K562 (cell line): Measurements from ENCODE around the gene MEGF11. TPM values are rescaled to one million over a fixed set of nuclear protein-coding genes. Genes with fewer than 3 reads are reported as not detected.

Source experiments
- ATAC-seq: fragments of 200-7000 bp; cut with Tn5 transposase; 3 replicates; pipeline ENCODE4 v1.9.1; 2020; ENCODE audit warnings: moderate library complexity
- BruUV-seq: library from RNA; stranded (reverse); fragments of 400-500 nt; replicated peaks from 2 replicates; lab custom pipeline; 2021; lab: Mats Ljungman, UMichigan
- CTCF ChIA-PET: fragments of 300-600 bp; formaldehyde crosslinking; extraction: SDS; loops from one replicate; lab custom pipeline; 2021; ENCODE audit warnings: low intra/inter-chr PET ratio; lab: Yijun Ruan, JAX
- POLR2A ChIA-PET: fragments of 300-600, 350-650 bp; sonication (Branson Sonifier 250); formaldehyde crosslinking; extraction: SDS; loops from one replicate; lab custom pipeline; 2021; ENCODE audit warnings: antibody characterized with exemption, inconsistent platforms; lab: Yijun Ruan, JAX
- DNase-seq, 4 experiments: peaks; one replicate each; pipeline versions ENCODE4 v3.0.0 to v3.0.0-alpha.2; 2011 to 2018; ENCODE audit warnings: low spot score in 3 of 4, mixed read lengths in 3 of 4; ENCODE audit errors: extremely low read depth in 1 of 4
- FAIRE-seq: peaks from 2 replicates; lab custom pipeline; 2011; peaks lifted over from hg19 to GRCh38; lab: Jason Lieb, UNC
- H2AFZ ChIP-seq: 2 replicates; pipeline ENCODE4 v1.6.0; 2011; ENCODE audit warnings: low read depth, low read length, control low read depth, inconsistent platforms
- H3K27ac ChIP-seq: fragments of 200-600 bp; 3 replicates; pipeline ENCODE4 v1.8.0; 2011; ENCODE audit warnings: low read depth, mild to moderate bottlenecking, control low read depth, inconsistent platforms, low read length, moderate library complexity, mixed read lengths; ENCODE audit errors: extremely low read depth
- H3K27me3 ChIP-seq, 2 experiments: fragments of 300-600 bp in 1 of 2; 2 replicates in 1 of 2; 3 replicates in 1 of 2; pipeline versions ENCODE4 v1.6.0 to v1.8.0; 2011; ENCODE audit warnings: inconsistent platforms in 2 of 2, low read length in 2 of 2, mild to moderate bottlenecking in 1 of 2, mixed read lengths in 1 of 2, moderate library complexity in 1 of 2; ENCODE audit not compliant: control insufficient read depth in 2 of 2, insufficient read depth in 2 of 2
- H3K36me3 ChIP-seq: fragments of 300-600 bp; 3 replicates; pipeline ENCODE4 v1.8.0; 2011; ENCODE audit warnings: mild to moderate bottlenecking, low read length, inconsistent platforms; ENCODE audit not compliant: control insufficient read depth, insufficient read depth
- H3K4me1 ChIP-seq, 2 experiments: fragments of 200-600 bp in 1 of 2; replicated peaks in 1 of 2; 2 replicates in 1 of 2; 3 replicates in 1 of 2; pipeline versions ENCODE4 v1.5.1 to v1.8.0; 2011; ENCODE audit warnings: inconsistent platforms in 2 of 2, low read length in 2 of 2, mild to moderate bottlenecking in 1 of 2, mixed read lengths in 1 of 2, moderate library complexity in 1 of 2; ENCODE audit not compliant: control insufficient read depth in 2 of 2, insufficient read depth in 2 of 2
- H3K4me2 ChIP-seq: 2 replicates; pipeline ENCODE4 v1.6.1; 2011; ENCODE audit warnings: low read length, control low read depth, inconsistent platforms, mixed read lengths; ENCODE audit not compliant: insufficient read depth
- H3K4me3 ChIP-seq: fragments of 200-600 bp; sonication (generic), shearing (Covaris generic); 2 replicates; pipeline ENCODE4 v1.5.1; 2016; ENCODE audit warnings: control low read depth, inconsistent platforms
- H3K79me2 ChIP-seq: fragments of 200-600 bp; 3 replicates; pipeline ENCODE4 v1.8.0; 2011; ENCODE audit warnings: low read length, inconsistent platforms; ENCODE audit not compliant: control insufficient read depth, insufficient read depth
- H3K9ac ChIP-seq, 2 experiments: 2 replicates each; pipeline versions ENCODE4 v1.6.0 to v1.6.1; 2011; ENCODE audit warnings: low read depth in 2 of 2, low read length in 2 of 2, control low read depth in 1 of 2, inconsistent platforms in 1 of 2, mild to moderate bottlenecking in 1 of 2, mixed read lengths in 1 of 2; ENCODE audit not compliant: insufficient read depth in 1 of 2
- H3K9me1 ChIP-seq: one replicate; pipeline ENCODE4 v1.6.0; 2011; ENCODE audit warnings: inconsistent platforms, mild to moderate bottlenecking, low read length, moderate library complexity; ENCODE audit not compliant: control insufficient read depth, insufficient read depth
- H3K9me3 ChIP-seq: replicated peaks from 2 replicates; pipeline ENCODE4 v1.5.1; 2011; ENCODE audit warnings: low read depth, low read length, inconsistent platforms; ENCODE audit not compliant: control insufficient read depth, insufficient read depth
- H4K20me1 ChIP-seq: replicated peaks from 2 replicates; pipeline ENCODE4 v1.6.1; 2011; ENCODE audit warnings: low read length, inconsistent platforms, mixed read lengths; ENCODE audit not compliant: control insufficient read depth, insufficient read depth
- MCM2 ChIP-seq: fragments of 450-650 bp; IDR thresholded peaks from 2 replicates; pipeline ENCODE4 v1.6.1; 2017; ENCODE audit warnings: low read depth, mild to moderate bottlenecking
- MED1 ChIP-seq: sonication (generic); formaldehyde crosslinking; IDR thresholded peaks from 2 replicates; pipeline ENCODE4 v1.8.1; 2023; ENCODE audit warnings: missing genetic modification reagents, borderline replicate concordance
- TAF9B ChIP-seq: fragments of 450-650 bp; IDR thresholded peaks from 2 replicates; pipeline ENCODE4 v1.6.1; 2018; ENCODE audit warnings: mild to moderate bottlenecking; ENCODE audit not compliant: partially characterized antibody
- ZFP91 ChIP-seq: sonication (generic); formaldehyde crosslinking; IDR thresholded peaks from 2 replicates; pipeline ENCODE4 v1.8.0; 2022; ENCODE audit warnings: mild to moderate bottlenecking, missing genetic modification reagents
- ZNF121 ChIP-seq: sonication (generic); formaldehyde crosslinking; conservative IDR thresholded peaks from 2 replicates; pipeline ENCODE4 v1.8.0; 2022; ENCODE audit warnings: missing genetic modification reagents
- ZNF668 ChIP-seq: fragments of 250-450 bp; sonication (Bioruptor Pico); IDR thresholded peaks from 2 replicates; pipeline ENCODE4 v1.8.0; 2022; ENCODE audit warnings: mild to moderate bottlenecking, inconsistent platforms
- ZSCAN29 ChIP-seq: fragments of 450-650 bp; IDR thresholded peaks from 2 replicates; pipeline ENCODE4 v1.6.1; 2017
- WGBS: fragments of 100-300 bp; shearing (Covaris generic); methylation state at CpG from one replicate; pipeline ENCODE4 v1.1.6; 2016; ENCODE audit warnings: low coverage, mixed read lengths; ENCODE audit not compliant: insufficient coverage; ENCODE audit errors: missing lambda C conversion rate; 5-methylcytosine and 5-hydroxymethylcytosine counted together
- in situ Hi-C: fragments of 300-500 bp; cut with MboI; formaldehyde crosslinking; loops from 4 replicates; pipeline ENCODE4 v1.15.0; 2018; ENCODE audit warnings: inconsistent platforms, mixed read lengths
- intact Hi-C: fragments of 100-400 bp; cut with micrococcal nuclease; formaldehyde crosslinking; loops from 2 replicates; pipeline ENCODE4 v1.14.2; 2022
- polyA plus RNA-seq, 8 experiments: library from polyadenylated mRNA; depleted of rRNA in 4 of 8; stranded (reverse) in 5 of 8; unstranded in 3 of 8; fragments of >200 nt; fragmentation: Nextera tagmentation in 2 of 8; fragmentation: Illumina TruSeq in 1 of 8; extraction: Ambion mirVana in 2 of 8; extraction: Trizol in 1 of 8; gene quantifications; 2 replicates each; pipeline versions ENCODE4 v1.2.1 to v1.2.3, GENCODE V29; 2011 to 2014; ENCODE audit warnings: inconsistent platforms in 1 of 8, missing spikeins in 1 of 8
- total RNA-seq, 7 experiments: library from RNA; depleted of rRNA in 6 of 7; stranded (reverse); fragments of >200 nt in 6 of 7; fragmentation: Illumina TruSeq in 2 of 7; extraction: Trizol in 2 of 7; gene quantifications; 2 replicates each; pipeline versions ENCODE4 v1.2.1 to v1.2.3, GENCODE V29; 2011 to 2021; ENCODE audit warnings: low replicate concordance in 1 of 7
- TF ChIP-seq, protein P1 (sequence below), 3 experiments: IDR thresholded peaks in 2 of 3; conservative IDR thresholded peaks in 1 of 3; 2 replicates each; pipeline ENCODE4 v1.5.1; 2011 to 2012; ENCODE audit warnings: low read length in 3 of 3, mild to moderate bottlenecking in 3 of 3, control low read depth in 2 of 3, improper control_type of control experiment in 1 of 3, inconsistent platforms in 1 of 3, low read depth in 1 of 3, mixed read lengths in 1 of 3, moderate library complexity in 1 of 3; ENCODE audit not compliant: insufficient read depth in 2 of 3

The MEGF11 gene
- total and polyA plus RNA-seq, 9 of the 15 experiments (the other 6 are each of a cell fraction or from before 2014, with no cell fraction given): 0.06 to 0.23 (median 0.20) TPM; not detected in 6

DNA sequence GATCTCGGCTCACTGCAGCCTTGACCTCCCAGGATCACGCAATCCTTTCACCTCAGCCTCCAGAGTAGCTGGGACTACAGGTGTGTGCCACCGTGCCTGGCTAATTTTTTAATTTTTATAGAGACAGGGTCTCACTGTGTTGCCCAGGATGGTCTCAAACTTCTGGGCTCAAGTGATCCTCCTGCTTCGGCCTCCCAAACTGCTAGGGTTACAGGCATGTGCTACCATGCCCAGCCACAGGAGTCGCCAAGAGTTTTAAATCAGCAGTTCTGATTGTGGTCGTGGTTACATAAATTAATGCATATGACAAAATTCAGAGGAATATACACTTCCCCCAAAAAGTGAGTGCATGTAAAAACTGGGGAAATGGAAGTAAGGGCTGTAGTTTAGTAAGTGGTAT is 32.9 kb downstream of the MEGF11 start:
- no TSS peak for BruUV-seq
- Histone ChIP-seq H4K20me1 (no peaks in the 10 kb centered on the region), H3K27ac (no peak overlapping the region), H3K9ac (no peak overlapping the region), H3K79me2 (no peaks in the 10 kb centered on the region), H3K36me3 (no peaks in the 10 kb centered on the region), H3K4me2 (no peak overlapping the region), H3K9me1 (no peaks in the 10 kb centered on the region), H3K9me3 (no peaks in the 10 kb centered on the region), H2AFZ (no peak overlapping the region), H3K27me3 (peaks cover 5 to 41% of the 10 kb centered on the region in 2 experiments; a peak in 3 of 5 replicates), H3K4me3 (no peak overlapping the region), H3K4me1 (peaks cover 0 to 4% of the 10 kb centered on the region in 2 experiments; a peak in 1 of 5 replicates)
- ATAC-seq: peak; percentile 71
- intact Hi-C loops: no loop called here
- in situ Hi-C loops: no loop called here
- POLR2A ChIA-PET: no interaction called here
- CTCF ChIA-PET: interaction anchor here (0.6 kb wide), 1 partner anchor 899 kb away, joined by 3 read pairs; no protein-coding TSS in a partner anchor
- peak; percentile 37 for FAIRE-seq
- TF ChIP-seq ZNF121 (CRISPR knock-in tag) (peak; percentile 56), MED1 (CRISPR knock-in tag) (no peak), TAF9B (no peak), MCM2 (no peak), ZSCAN29 (no peak), ZNF668 (CRISPR knock-in tag) (no peak), ZFP91 (CRISPR knock-in tag) (no peak)
- TF ChIP-seq, protein P1, sequence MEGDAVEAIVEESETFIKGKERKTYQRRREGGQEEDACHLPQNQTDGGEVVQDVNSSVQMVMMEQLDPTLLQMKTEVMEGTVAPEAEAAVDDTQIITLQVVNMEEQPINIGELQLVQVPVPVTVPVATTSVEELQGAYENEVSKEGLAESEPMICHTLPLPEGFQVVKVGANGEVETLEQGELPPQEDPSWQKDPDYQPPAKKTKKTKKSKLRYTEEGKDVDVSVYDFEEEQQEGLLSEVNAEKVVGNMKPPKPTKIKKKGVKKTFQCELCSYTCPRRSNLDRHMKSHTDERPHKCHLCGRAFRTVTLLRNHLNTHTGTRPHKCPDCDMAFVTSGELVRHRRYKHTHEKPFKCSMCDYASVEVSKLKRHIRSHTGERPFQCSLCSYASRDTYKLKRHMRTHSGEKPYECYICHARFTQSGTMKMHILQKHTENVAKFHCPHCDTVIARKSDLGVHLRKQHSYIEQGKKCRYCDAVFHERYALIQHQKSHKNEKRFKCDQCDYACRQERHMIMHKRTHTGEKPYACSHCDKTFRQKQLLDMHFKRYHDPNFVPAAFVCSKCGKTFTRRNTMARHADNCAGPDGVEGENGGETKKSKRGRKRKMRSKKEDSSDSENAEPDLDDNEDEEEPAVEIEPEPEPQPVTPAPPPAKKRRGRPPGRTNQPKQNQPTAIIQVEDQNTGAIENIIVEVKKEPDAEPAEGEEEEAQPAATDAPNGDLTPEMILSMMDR (IDR thresholded peaks at IDR 0.05 in 2 of 3, conservative IDR thresholded peaks at IDR 0.05 in 1 of 3; ENCODE audit: insufficient read depth in 2 of 3, low read depth in 1 of 3, low read length in 3 of 3): peak in 2 of 3 experiments; percentile 34 to 39; a peak in 2 of 6 replicates
- WGBS: 21% methylated on average over 5 of the region's 6 CpGs
- DNase-seq: peak in 1 of 4 experiments; percentile 13
